Measurements from ENCODE around the gene CCDC178.
"Not testable (repeated sequence)": the region's sequence is repeated elsewhere in the genome, so short reads cannot be mapped to it uniquely, and the experiment has no call there.

CCDC178 gene

DNA sequence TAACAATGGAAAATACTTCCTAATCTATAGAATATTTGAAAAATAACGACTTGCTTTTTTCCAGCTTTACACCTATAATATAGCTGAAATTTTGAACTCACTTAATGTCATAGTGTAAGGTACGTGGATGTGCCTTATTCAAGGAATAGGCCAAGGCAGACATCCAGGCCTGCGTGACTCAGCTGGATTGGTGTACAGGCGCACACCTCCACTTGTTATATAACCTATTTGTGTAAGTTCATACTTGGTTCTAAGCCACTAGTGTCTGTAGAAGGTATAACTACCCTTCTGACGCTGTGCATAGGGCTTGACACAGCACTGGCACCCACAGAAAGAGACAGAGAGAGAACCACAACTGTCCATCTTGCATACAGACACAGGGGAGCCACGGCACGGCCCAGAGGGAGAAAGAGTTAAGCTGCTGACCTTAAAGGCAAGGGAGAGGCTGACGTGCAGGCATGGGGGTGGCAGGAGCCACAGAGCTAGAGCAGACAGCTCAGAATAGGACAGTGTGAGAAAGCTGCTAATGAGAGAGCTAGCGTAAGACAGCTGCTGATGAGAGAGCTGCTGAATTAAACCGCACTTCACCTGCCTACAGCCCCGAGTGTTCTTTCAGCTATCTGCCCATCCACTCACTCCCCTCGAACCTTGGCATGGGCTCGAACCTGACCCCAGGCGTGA is 16.1 kb downstream of the CCDC178 start:
- ATAC-seq (replicated peaks) = no peak
- H3K36me3 Mint-ChIP-seq (ENCODE audit: insufficient read depth) = no peaks in the 10 kb centered on the region

DNA sequence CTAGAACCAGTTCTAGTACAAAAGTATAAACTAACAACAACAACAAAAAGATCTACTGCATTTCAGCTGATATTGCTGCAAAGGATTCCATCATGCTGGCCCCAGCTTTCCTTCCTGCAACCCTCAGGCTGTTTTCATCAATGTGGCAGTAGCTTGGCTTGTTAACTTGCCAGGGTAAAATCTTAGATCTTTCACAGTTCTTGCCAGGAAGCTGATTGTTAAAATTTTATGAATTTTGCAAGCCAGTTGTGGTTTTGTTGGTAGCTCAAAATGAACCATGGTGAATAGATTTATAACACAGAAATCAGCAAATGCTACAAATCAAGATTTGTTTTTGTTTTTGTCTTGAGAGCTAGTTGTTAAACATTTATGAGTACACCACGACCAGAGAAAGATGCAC is 19.3 kb downstream of the CCDC178 start:
- H3K4me3 Mint-ChIP-seq = no peak overlapping the region
- ATAC-seq (replicated peaks) (no peak), DNase-seq (no peak)
- H3K4me1 Mint-ChIP-seq (ENCODE audit: low read depth in 2 of 2) = no peaks in the 10 kb centered on the region
- no peaks in the 10 kb centered on the region for H3K36me3 Mint-ChIP-seq (ENCODE audit: insufficient read depth)
- H3K9me3 Mint-ChIP-seq = peaks cover 6 to 17% of the 10 kb centered on the region in 2 donors
- no peaks in the 10 kb centered on the region for H3K27me3 Mint-ChIP-seq
- no peak overlapping the region for H3K27ac Mint-ChIP-seq

More for the DNA sequence above, 16.1 kb downstream of the CCDC178 start:
- no peak overlapping the region for H3K4me3 Mint-ChIP-seq
- DNase-seq = no peak
- H3K27me3 Mint-ChIP-seq = no peaks in the 10 kb centered on the region
- no peak overlapping the region for H3K27ac Mint-ChIP-seq
- H3K4me1 Mint-ChIP-seq (ENCODE audit: low read depth in 2 of 2) = no peaks in the 10 kb centered on the region
- H3K9me3 Mint-ChIP-seq = peaks cover 6 to 17% of the 10 kb centered on the region in 2 donors

DNA sequence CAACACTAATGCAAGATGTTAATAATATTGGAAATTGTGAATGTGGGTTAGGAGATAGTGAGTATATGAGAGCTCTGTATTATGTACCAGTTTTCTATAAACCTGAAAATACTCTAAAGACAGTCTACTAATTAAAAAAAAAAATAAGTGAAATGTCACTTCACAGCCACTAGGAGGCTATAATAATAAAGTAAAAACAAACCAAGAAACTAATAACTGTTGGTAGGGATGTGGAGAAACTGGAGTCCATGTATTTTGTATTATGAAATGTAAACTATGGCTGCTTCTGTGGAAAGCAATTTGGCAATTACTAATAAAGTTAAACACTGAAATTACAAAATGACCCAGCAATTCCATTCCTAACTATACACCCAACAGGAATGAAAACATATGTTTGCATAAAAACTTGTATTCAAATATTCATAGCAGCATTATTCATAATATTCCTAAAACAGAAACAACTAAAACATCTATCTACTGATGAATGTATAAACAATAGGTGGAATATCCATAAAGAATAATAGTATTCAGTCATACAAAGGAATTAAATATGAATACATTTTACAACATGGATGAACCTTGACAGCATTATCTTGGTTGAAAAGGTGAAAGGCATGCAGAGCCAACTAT is 36.2 kb downstream of the CCDC178 start:
- Mint-ChIP-seq H3K9me3 (peaks cover 0 to 12% of the 10 kb centered on the region in 2 donors), H3K36me3 (ENCODE audit: insufficient read depth) (no peaks in the 10 kb centered on the region), H3K27ac (no peak overlapping the region), H3K4me1 (ENCODE audit: low read depth in 2 of 2) (no peaks in the 10 kb centered on the region), H3K4me3 (no peak overlapping the region), H3K27me3 (no peaks in the 10 kb centered on the region)
- DNase-seq (no peak), ATAC-seq (replicated peaks) (no peak)

DNA sequence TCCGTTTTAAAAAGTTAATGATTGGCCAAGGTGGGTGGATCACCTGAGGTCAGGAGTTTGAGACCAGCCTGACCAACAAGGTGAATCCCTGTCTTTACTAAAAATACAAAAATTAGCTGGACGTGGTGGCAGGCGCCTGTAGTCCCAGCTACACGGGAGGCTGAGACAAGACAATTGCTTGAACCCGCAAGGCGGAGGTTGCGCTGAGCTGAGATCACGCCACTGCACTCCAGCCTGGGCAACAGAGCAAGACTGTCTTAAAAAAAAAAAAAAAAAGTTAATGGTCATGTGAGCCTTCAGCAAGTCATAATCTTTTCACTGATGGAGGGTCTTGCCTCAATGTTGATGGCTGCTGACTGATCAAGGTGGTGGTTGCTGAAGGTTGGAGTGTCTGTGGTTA is 41.6 kb downstream of the CCDC178 start:
- H3K27ac Mint-ChIP-seq; H3K4me3 Mint-ChIP-seq; H3K36me3 Mint-ChIP-seq (ENCODE audit: insufficient read depth); ATAC-seq (replicated peaks); H3K4me1 Mint-ChIP-seq (ENCODE audit: low read depth in 2 of 2); DNase-seq; H3K27me3 Mint-ChIP-seq: not testable (repeated sequence)
- H3K9me3 Mint-ChIP-seq = peaks cover 0 to 15% of the 10 kb centered on the region in 2 donors

DNA sequence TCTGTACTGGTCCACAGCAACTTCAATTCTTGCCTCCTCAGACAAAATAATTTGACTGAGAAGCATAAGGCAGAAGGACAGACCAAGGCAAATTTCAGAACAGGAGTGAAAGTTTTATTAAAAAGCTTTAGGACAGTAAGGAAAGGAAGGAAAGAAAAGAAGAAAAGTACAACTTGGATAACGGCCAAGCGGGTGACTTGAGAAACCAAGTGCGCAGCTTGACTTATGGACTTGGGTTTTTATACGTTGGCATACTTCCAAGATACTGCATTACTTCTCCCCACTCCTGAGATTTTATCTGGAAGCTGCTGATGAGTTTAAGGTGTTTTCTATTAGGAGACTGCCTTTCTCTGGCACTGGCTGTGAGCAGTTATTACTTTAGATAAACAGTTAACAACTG is 64.7 kb downstream of the CCDC178 start:
- Mint-ChIP-seq H3K9me3 (peaks cover 6 to 7% of the 10 kb centered on the region in 2 donors), H3K4me1 (ENCODE audit: low read depth in 2 of 2) (no peaks in the 10 kb centered on the region), H3K27me3 (no peaks in the 10 kb centered on the region), H3K27ac (no peak overlapping the region), H3K4me3 (no peak overlapping the region), H3K36me3 (ENCODE audit: insufficient read depth) (no peaks in the 10 kb centered on the region)
- no peak for DNase-seq
- no peak for ATAC-seq (replicated peaks)

DNA sequence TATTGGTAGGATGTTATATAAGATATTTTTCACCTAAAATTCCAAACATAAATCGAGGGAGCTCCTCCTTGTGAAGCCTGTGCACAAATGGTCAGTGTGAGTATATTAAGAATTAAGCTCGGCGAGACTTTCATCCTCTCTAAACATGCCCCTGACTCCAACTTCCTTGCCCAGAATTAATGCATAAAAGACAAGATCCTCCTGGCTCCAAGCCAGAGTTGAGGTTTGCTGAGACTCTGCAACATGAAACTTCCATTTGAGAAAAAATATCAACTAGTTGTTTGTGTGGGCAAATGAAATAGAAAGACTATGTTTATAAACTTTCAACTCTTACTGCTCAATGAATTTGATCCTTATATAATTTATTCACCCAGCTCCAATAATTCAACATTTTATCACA is 68.1 kb downstream of the CCDC178 start:
- no peak for ATAC-seq (replicated peaks)

DNA sequence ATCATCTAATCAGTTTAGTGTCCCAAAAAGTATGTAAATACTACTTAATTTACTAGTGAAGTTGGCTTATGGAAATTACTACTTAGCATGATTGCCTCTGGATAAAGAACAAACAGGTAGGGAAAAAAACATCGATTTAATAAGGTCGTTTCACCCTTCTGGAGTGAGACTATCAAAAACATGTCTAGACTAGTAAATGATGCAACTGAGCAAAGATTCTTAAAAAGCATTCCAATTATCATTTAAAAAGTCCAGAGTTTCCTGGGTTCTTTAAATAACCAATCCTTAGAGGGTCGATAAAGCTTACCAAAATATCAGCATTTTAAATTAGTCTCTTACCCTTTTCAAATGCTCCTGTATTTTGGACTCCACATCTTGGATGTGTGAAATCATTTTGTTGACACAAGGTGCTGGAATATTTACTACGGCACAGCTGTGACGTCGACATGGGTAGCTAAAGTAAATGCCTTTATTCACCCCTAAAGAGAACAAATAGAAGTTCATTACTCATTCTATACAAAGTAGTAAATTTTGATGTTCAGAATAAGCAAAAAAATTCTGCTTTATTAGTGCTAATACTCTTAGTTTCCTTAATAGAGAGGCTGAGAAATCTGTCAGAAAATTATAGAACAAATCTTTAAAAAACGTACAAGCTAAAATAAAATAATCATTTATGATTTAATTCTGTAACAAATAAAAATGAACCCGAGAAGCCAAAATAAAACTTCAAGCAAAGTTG is 70.6 kb downstream of the CCDC178 start:
- Mint-ChIP-seq H3K4me1 (ENCODE audit: low read depth in 2 of 2) (no peaks in the 10 kb centered on the region), H3K27me3 (no peaks in the 10 kb centered on the region), H3K27ac (no peak overlapping the region), H3K36me3 (ENCODE audit: insufficient read depth) (no peaks in the 10 kb centered on the region), H3K9me3 (no peaks in the 10 kb centered on the region), H3K4me3 (no peak overlapping the region)
- no peak for DNase-seq
- no peak for ATAC-seq (replicated peaks)

More for the DNA sequence above, 68.1 kb downstream of the CCDC178 start:
- H3K9me3 Mint-ChIP-seq = peaks cover 4 to 7% of the 10 kb centered on the region in 2 donors
- no peak overlapping the region for H3K4me3 Mint-ChIP-seq
- no peaks in the 10 kb centered on the region for H3K4me1 Mint-ChIP-seq (ENCODE audit: low read depth in 2 of 2)
- H3K27ac Mint-ChIP-seq = no peak overlapping the region
- H3K36me3 Mint-ChIP-seq (ENCODE audit: insufficient read depth) = no peaks in the 10 kb centered on the region
- no peaks in the 10 kb centered on the region for H3K27me3 Mint-ChIP-seq
- no peak for DNase-seq

DNA sequence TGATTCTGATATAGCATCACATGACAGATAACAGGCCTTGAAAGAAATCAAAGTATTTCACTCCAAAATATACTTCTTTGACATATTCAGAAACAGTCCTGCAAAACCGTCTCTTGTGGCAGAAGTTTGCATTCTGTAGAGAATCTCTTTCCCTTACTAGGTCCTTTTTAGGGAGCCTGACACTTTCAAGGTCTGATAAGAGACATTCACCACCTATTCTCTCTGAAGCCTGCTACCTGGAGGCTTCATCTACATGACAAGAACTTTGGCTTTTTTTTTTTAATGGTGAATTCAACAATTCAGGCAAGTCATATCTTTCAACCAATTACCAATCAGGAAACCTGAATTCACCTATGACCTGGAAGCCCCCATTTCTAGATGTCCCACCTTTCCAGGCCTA is 83.8 kb downstream of the CCDC178 start:
- no peak for ATAC-seq (replicated peaks)

DNA sequence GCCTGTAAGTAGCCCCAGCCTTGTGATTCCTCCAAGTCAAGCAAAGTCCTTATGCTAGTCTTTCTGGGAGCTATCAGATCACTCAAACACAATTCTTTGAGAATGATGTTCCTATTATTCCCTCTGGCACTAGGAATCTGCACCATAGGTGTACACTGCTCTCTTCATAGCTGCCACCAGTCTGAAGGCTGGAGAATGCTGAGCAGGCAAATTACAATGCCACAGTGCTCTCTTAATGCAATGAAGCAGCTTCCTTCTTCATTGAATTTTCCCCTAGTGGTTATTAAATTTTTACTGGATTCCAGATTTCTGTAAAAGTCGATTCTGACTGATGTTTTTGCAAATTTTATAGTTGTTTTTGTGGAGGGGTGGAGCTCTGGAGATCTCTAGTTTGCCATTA is 84.8 kb downstream of the CCDC178 start:
- Mint-ChIP-seq H3K27ac (no peak overlapping the region), H3K36me3 (ENCODE audit: insufficient read depth) (no peaks in the 10 kb centered on the region), H3K4me1 (ENCODE audit: low read depth in 2 of 2) (no peaks in the 10 kb centered on the region), H3K9me3 (peaks cover 6 to 14% of the 10 kb centered on the region in 2 donors), H3K27me3 (no peaks in the 10 kb centered on the region), H3K4me3 (no peak overlapping the region)
- DNase-seq (no peak), ATAC-seq (replicated peaks) (no peak)

More for the DNA sequence above, 83.8 kb downstream of the CCDC178 start:
- no peak for DNase-seq
- Mint-ChIP-seq H3K27ac (no peak overlapping the region), H3K36me3 (ENCODE audit: insufficient read depth) (no peaks in the 10 kb centered on the region), H3K9me3 (peaks cover 8 to 14% of the 10 kb centered on the region in 2 donors), H3K4me3 (no peak overlapping the region), H3K27me3 (no peaks in the 10 kb centered on the region), H3K4me1 (ENCODE audit: low read depth in 2 of 2) (no peaks in the 10 kb centered on the region)

DNA sequence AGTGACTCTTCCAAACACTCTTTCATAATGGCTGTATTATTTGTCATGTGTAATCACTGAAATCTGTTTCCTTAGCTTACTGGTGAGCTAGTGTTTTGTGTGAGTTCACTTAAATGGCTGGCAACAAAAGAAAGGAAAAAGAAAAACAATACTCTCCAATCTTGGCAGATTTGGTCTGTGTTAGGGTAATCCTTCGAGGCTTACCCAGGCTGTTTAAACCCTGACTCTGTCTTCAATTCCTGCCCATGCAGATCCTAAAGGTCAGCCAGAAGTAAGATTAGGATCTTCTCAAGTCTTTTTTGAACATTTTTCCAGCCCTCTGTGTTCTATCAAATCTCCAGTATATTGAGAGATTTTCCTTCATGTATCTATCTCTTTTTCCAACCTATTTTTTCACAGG is 85.3 kb downstream of the CCDC178 start:
- DNase-seq (no peak), ATAC-seq (replicated peaks) (no peak)

DNA sequence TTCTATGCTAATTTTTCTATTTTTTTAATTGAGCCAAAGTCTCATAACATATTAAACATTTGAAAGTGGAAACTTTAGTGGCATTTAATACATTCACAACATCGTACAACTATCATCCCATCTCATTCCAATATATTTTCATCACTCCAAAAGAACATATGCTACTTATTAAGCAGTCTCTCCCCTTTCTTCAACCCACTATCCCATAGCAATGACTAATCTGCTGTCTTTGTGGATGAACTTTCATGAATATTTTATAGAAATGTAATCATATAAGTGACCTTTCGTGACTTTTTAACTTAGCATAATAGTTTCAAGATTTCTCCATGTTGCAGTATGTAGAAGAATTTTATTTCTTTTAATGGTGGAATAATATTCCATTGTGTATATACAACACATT is 90.3 kb downstream of the CCDC178 start:
- no peak for DNase-seq
- no peak overlapping the region for H3K27ac Mint-ChIP-seq
- no peaks in the 10 kb centered on the region for H3K27me3 Mint-ChIP-seq
- peaks cover 0 to 6% of the 10 kb centered on the region in 2 donors for H3K9me3 Mint-ChIP-seq
- no peak overlapping the region for H3K4me3 Mint-ChIP-seq
- ATAC-seq (replicated peaks) = no peak
- no peaks in the 10 kb centered on the region for H3K36me3 Mint-ChIP-seq (ENCODE audit: insufficient read depth)
- no peaks in the 10 kb centered on the region for H3K4me1 Mint-ChIP-seq (ENCODE audit: low read depth in 2 of 2)

More for the DNA sequence above, 85.3 kb downstream of the CCDC178 start:
- no peaks in the 10 kb centered on the region for H3K4me1 Mint-ChIP-seq (ENCODE audit: low read depth in 2 of 2)
- no peak overlapping the region for H3K4me3 Mint-ChIP-seq
- H3K36me3 Mint-ChIP-seq (ENCODE audit: insufficient read depth) = no peaks in the 10 kb centered on the region
- no peak overlapping the region for H3K27ac Mint-ChIP-seq
- no peaks in the 10 kb centered on the region for H3K27me3 Mint-ChIP-seq
- peaks cover 6 to 14% of the 10 kb centered on the region in 2 donors for H3K9me3 Mint-ChIP-seq

DNA sequence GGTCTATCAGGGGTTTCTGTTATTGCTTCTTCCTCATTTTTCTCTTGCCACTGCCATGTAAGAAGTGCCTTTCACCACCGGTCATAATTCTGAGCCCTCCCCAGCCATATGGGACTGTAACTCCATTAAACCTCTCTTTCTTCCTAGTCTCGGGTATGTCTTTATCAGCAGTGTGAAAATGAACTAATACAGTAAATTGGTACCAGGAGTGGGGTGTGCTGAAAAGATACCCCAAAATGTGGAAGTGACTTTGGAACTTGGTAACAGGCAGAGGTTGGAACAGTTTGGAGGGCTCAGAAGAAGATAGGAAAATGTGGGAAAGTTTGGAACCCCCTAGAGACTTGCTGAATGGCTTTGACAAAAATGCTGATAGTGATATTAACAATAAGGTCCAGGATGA is 100.8 kb downstream of the CCDC178 start:
- not testable (repeated sequence) for H3K27ac Mint-ChIP-seq; H3K36me3 Mint-ChIP-seq (ENCODE audit: insufficient read depth); ATAC-seq (replicated peaks); H3K27me3 Mint-ChIP-seq; DNase-seq; H3K4me3 Mint-ChIP-seq; H3K4me1 Mint-ChIP-seq (ENCODE audit: low read depth in 2 of 2)
- peaks cover 8 to 12% of the 10 kb centered on the region in 2 donors for H3K9me3 Mint-ChIP-seq

DNA sequence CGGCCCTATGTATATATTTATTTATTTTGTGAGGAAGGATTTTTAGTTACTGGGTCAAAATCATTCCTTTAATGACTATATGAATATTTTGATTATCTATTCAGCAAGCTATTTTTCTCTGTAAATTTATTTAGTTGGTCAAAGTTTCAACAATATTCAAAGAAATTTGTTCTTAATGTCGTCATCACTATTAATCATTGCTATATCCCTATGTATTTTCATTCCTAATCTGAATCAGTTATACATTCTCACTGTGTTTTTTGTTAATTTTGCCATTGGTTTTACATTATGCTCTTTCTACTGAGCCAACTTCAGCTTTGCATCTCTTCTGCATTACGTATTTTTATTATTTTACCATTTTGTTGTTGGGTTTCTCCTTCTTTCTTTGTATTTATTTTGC is 105.7 kb downstream of the CCDC178 start:
- no peaks in the 10 kb centered on the region for H3K36me3 Mint-ChIP-seq (ENCODE audit: insufficient read depth)
- H3K4me3 Mint-ChIP-seq = no peak overlapping the region
- no peaks in the 10 kb centered on the region for H3K4me1 Mint-ChIP-seq (ENCODE audit: low read depth in 2 of 2)

DNA sequence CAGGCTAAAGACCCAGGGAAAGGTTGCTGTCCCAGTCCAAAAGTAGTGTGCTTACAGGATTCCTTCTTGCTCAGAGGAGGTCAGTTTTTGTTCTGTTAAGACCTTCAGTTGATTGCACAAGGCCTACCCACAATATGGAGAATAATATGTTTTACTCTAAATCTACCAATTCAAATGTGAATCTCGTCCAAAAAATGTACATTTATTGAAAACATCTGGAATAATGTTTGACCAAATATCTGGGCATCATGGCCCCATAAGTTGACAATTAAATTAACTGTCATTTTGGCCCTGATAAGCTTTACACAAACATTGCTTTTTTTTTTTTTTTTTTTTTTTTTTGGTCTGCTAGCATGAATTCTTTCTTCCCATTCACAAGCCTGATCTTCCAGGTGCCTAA is 109.8 kb downstream of the CCDC178 start:
- H3K4me3 Mint-ChIP-seq = no peak overlapping the region
- DNase-seq (no peak), ATAC-seq (replicated peaks) (no peak)
- H3K27me3 Mint-ChIP-seq = no peaks in the 10 kb centered on the region
- H3K36me3 Mint-ChIP-seq (ENCODE audit: insufficient read depth) = no peaks in the 10 kb centered on the region
- peaks cover 0 to 7% of the 10 kb centered on the region in 2 donors for H3K9me3 Mint-ChIP-seq
- no peak overlapping the region for H3K27ac Mint-ChIP-seq
- no peaks in the 10 kb centered on the region for H3K4me1 Mint-ChIP-seq (ENCODE audit: low read depth in 2 of 2)

More for the DNA sequence above, 105.7 kb downstream of the CCDC178 start:
- Mint-ChIP-seq H3K9me3 (peaks cover 9 to 11% of the 10 kb centered on the region in 2 donors), H3K27ac (no peak overlapping the region), H3K27me3 (no peaks in the 10 kb centered on the region)
- DNase-seq = no peak
- no peak for ATAC-seq (replicated peaks)
